Suprapubic skin (tissue), 4 donors: ENCODE results near the gene ASB10. TPM values are rescaled to one million over a fixed set of nuclear protein-coding genes. Genes with fewer than 3 reads are reported as not detected.

Experiments
- DNase-seq, 2 donors: peaks; one replicate each; pipeline ENCODE4 v3.0.0-alpha.2; 2019; ENCODE audit warnings: low spot score in 2 of 2
- H3K27ac ChIP-seq: fragments of 200-600 bp; sonication (generic); one replicate; pipeline ENCODE4 v1.5.1; 2019
- H3K27me3 ChIP-seq: fragments of 200-600 bp; sonication (generic); one replicate; pipeline ENCODE4 v1.5.1; 2019
- H3K36me3 ChIP-seq: fragments of 200-600 bp; sonication (generic); one replicate; pipeline ENCODE4 v1.5.1; 2019
- H3K4me1 ChIP-seq: fragments of 200-600 bp; sonication (generic); one replicate; pipeline ENCODE4 v1.5.1; 2019
- H3K4me3 ChIP-seq: fragments of 200-600 bp; sonication (generic); one replicate; pipeline ENCODE4 v1.5.1; 2019; ENCODE audit warnings: mild to moderate bottlenecking
- H3K9me3 ChIP-seq: fragments of 200-600 bp; sonication (generic); one replicate; pipeline ENCODE4 v1.5.1; 2019
- CTCF ChIP-seq, 2 donors: fragments of 200-600 bp in 1 of 2; fragments of 450-650 bp in 1 of 2; sonication (generic) in 1 of 2; IDR thresholded peaks; one replicate each; pipeline ENCODE4 v1.5.1; 2016 to 2019; ENCODE audit warnings: antibody characterized with exemption in 2 of 2, mild to moderate bottlenecking in 1 of 2, moderate library complexity in 1 of 2
- EP300 ChIP-seq: sonication (generic); formaldehyde crosslinking; IDR thresholded peaks from one replicate; pipeline ENCODE4 v1.6.1; 2017; ENCODE audit warnings: antibody characterized with exemption
- POLR2A ChIP-seq, 2 donors: fragments of 450-650 bp; IDR thresholded peaks; one replicate each; pipeline ENCODE4 v1.6.1; 2017; ENCODE audit warnings: antibody characterized with exemption in 2 of 2, mild to moderate bottlenecking in 2 of 2, moderate library complexity in 2 of 2
- POLR2AphosphoS5 ChIP-seq, 3 donors: sonication (generic); formaldehyde crosslinking; IDR thresholded peaks; one replicate each; pipeline ENCODE4 v1.6.1; 2017; ENCODE audit warnings: antibody characterized with exemption in 3 of 3
- WGBS: methylation state at CpG from one replicate; pipeline ENCODE4 v1.1.5; 2018; 5-methylcytosine and 5-hydroxymethylcytosine counted together
- total RNA-seq, 4 donors: library from RNA; depleted of rRNA; stranded (reverse); fragments of >200 nt; gene quantifications; one replicate each; pipeline ENCODE4 v1.1.0, GENCODE V29; 2016

ASB10 gene
- total RNA-seq, 4 donors from 2014 or later = not detected

- no peak for DNase-seq
- TF ChIP-seq CTCF (IDR thresholded peaks at IDR 0.05) (no peak), EP300 (no peak), POLR2AphosphoS5 (IDR thresholded peaks at IDR 0.05) (no peak), POLR2A (IDR thresholded peaks at IDR 0.05) (no peak)
- H3K36me3 ChIP-seq = peaks cover 100% of the 10 kb centered on the region
- no peaks in the 10 kb centered on the region for H3K9me3 ChIP-seq
- H3K4me3 ChIP-seq = no peak overlapping the region
- H3K4me1 ChIP-seq = no peaks in the 10 kb centered on the region
- no peaks in the 10 kb centered on the region for H3K27me3 ChIP-seq
- no peak overlapping the region for H3K27ac ChIP-seq
- WGBS = 91% methylated on average over 10 of the region's 14 CpGs
Observed at GRCh38 chr7:151134743-151135524, 52.1 kb downstream of the ASB10 start.

- peaks cover 100% of the 10 kb centered on the region for H3K36me3 ChIP-seq
- H3K27ac ChIP-seq = no peak overlapping the region
- no peaks in the 10 kb centered on the region for H3K9me3 ChIP-seq
- no peak for DNase-seq
- no peak for TF ChIP-seq CTCF (IDR thresholded peaks at IDR 0.05)
- no peak for TF ChIP-seq POLR2AphosphoS5 (IDR thresholded peaks at IDR 0.05)
- no peak for TF ChIP-seq EP300
- TF ChIP-seq POLR2A (IDR thresholded peaks at IDR 0.05) = no peak
- no peak overlapping the region for H3K4me3 ChIP-seq
- WGBS = 95% methylated on average over 19 of the region's 24 CpGs
- no peaks in the 10 kb centered on the region for H3K27me3 ChIP-seq
- no peaks in the 10 kb centered on the region for H3K4me1 ChIP-seq
Observed at GRCh38 chr7:151133986-151134742, 52.9 kb downstream of the ASB10 start.

- Histone ChIP-seq H3K4me3 (no peak overlapping the region), H3K27me3 (no peaks in the 10 kb centered on the region), H3K4me1 (no peaks in the 10 kb centered on the region), H3K36me3 (peaks cover 100% of the 10 kb centered on the region), H3K27ac (no peak overlapping the region), H3K9me3 (no peaks in the 10 kb centered on the region)
- TF ChIP-seq EP300 (no peak), CTCF (IDR thresholded peaks at IDR 0.05) (no peak), POLR2AphosphoS5 (IDR thresholded peaks at IDR 0.05) (no peak), POLR2A (IDR thresholded peaks at IDR 0.05) (no peak)
- no peak for DNase-seq
- 94% methylated on average over 10 of the region's 16 CpGs for WGBS
Observed at GRCh38 chr7:151133266-151133985, 53.6 kb downstream of the ASB10 start.

GRCh38 chr7:151132461-151133205, 54.4 kb downstream of the ASB10 start:
- Histone ChIP-seq H3K9me3 (no peaks in the 10 kb centered on the region), H3K27me3 (no peaks in the 10 kb centered on the region), H3K36me3 (peaks cover 100% of the 10 kb centered on the region), H3K4me1 (no peaks in the 10 kb centered on the region), H3K27ac (no peak overlapping the region), H3K4me3 (no peak overlapping the region)
- 90% methylated on average over 15 of the region's 21 CpGs for WGBS
- TF ChIP-seq EP300 (no peak), CTCF (IDR thresholded peaks at IDR 0.05) (no peak), POLR2A (IDR thresholded peaks at IDR 0.05) (no peak), POLR2AphosphoS5 (IDR thresholded peaks at IDR 0.05) (no peak)
- DNase-seq = no peak
